Uterus (tissue), 4 donors: Measurements from ENCODE around the gene NPW. TPM values are rescaled to one million over a fixed set of nuclear protein-coding genes. Genes with fewer than 3 reads are reported as not detected.

Source experiments
- DNase-seq, 2 donors: peaks; one replicate each; pipeline ENCODE4 v3.0.0-alpha.2; 2019 to 2020
- H3K27ac ChIP-seq, 2 donors: fragments of 200-600 bp; sonication (generic); 1 replicate in 1 of 2; 2 replicates in 1 of 2; pipeline ENCODE4 v1.5.1; 2016 to 2018
- H3K27me3 ChIP-seq, 2 donors: fragments of 200-600 bp; sonication (generic); one replicate each; pipeline ENCODE4 v1.5.1; 2018 to 2019; ENCODE audit warnings: control low read depth in 1 of 2
- H3K36me3 ChIP-seq, 2 donors: fragments of 200-600 bp; sonication (generic); one replicate each; pipeline ENCODE4 v1.5.1; 2019; ENCODE audit warnings: control low read depth in 1 of 2
- H3K4me1 ChIP-seq, 2 donors: fragments of 200-600 bp; sonication (generic); one replicate each; pipeline ENCODE4 v1.5.1; 2018 to 2019; ENCODE audit warnings: control low read depth in 1 of 2
- H3K4me3 ChIP-seq, 2 donors: fragments of 200-600 bp; sonication (generic); 1 replicate in 1 of 2; 2 replicates in 1 of 2; pipeline ENCODE4 v1.5.1; 2018 to 2019; ENCODE audit warnings: mild to moderate bottlenecking in 1 of 2
- H3K9me3 ChIP-seq, 2 donors: fragments of 200-600 bp; sonication (generic); one replicate each; pipeline ENCODE4 v1.5.1; 2019; ENCODE audit warnings: control low read depth in 1 of 2
- CTCF ChIP-seq, 4 experiments: fragments of 200-600 bp in 2 of 4; fragments of 450-650 bp in 2 of 4; sonication (generic) in 2 of 4; IDR thresholded peaks; one replicate each; pipeline ENCODE4 v1.5.1; 2016 to 2019; ENCODE audit warnings: antibody characterized with exemption in 4 of 4, mild to moderate bottlenecking in 2 of 4, moderate library complexity in 1 of 4
- POLR2A ChIP-seq, 2 donors: fragments of 450-650 bp; IDR thresholded peaks; one replicate each; pipeline ENCODE4 v1.6.1; 2016; ENCODE audit warnings: antibody characterized with exemption in 2 of 2, mild to moderate bottlenecking in 1 of 2, moderate library complexity in 1 of 2
- intact Hi-C: fragments of 100-400 bp; cut with DNase I; formaldehyde crosslinking; loops from one replicate; pipeline ENCODE4 v1.15.1; 2023; ENCODE audit warnings: low total_unique reads
- total RNA-seq, 4 donors: library from RNA; depleted of rRNA in 3 of 4; stranded (reverse); fragments of >200 nt in 3 of 4; gene quantifications; one replicate each; pipeline versions ENCODE4 v1.1.0 to v1.2.4, GENCODE V29; 2014 to 2023
- donor health status: DM: yes; HTN: yes; CAD: no.

NPW gene
- total RNA-seq, 4 donors from 2014 or later, result 1.5 TPM; not detected in 3

DNA sequence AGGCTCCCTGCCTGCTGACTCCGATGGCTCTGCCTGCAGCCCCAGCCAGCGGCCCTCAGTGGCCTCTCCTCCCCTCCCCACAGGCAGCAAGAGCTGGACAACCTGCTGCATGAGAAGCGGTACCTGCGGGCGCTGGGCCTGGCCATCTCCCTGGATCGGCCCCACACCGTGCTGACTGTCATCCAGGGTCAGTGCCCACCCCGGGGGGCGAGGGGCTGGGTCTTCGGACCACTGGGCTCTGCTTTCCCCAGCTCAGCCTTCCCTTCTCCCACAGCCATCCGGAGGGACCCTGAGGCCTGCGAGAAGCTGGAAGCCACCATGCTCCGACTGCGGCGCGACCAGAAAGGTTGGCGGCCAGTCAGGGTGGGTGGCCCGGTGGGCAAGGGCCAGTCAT, 41.7 kb upstream of the NPW start:
- Histone ChIP-seq H3K27ac (no peak overlapping the region), H3K9me3 (no peaks in the 10 kb centered on the region), H3K4me3 (no peak overlapping the region), H3K36me3 (no peaks in the 10 kb centered on the region), H3K4me1 (peaks cover 0 to 6% of the 10 kb centered on the region in 2 donors), H3K27me3 (peaks cover 0 to 14% of the 10 kb centered on the region in 2 donors)
- intact Hi-C loops, result no loop called here
- no peak for TF ChIP-seq CTCF (IDR thresholded peaks at IDR 0.05)
- TF ChIP-seq POLR2A (IDR thresholded peaks at IDR 0.05), result no peak
- no peak for DNase-seq

- TF ChIP-seq POLR2A (IDR thresholded peaks at IDR 0.05) (no peak), CTCF (IDR thresholded peaks at IDR 0.05) (no peak)
- DNase-seq, result no peak
- Histone ChIP-seq H3K27ac (no peak overlapping the region), H3K36me3 (no peaks in the 10 kb centered on the region), H3K9me3 (no peaks in the 10 kb centered on the region), H3K4me3 (no peak overlapping the region), H3K4me1 (no peaks in the 10 kb centered on the region), H3K27me3 (peaks cover 0 to 14% of the 10 kb centered on the region in 2 donors)
- intact Hi-C loops, result no loop called here
Observed at GRCh38 chr16:1978476-1979120, 41.0 kb upstream of the NPW start.

DNA sequence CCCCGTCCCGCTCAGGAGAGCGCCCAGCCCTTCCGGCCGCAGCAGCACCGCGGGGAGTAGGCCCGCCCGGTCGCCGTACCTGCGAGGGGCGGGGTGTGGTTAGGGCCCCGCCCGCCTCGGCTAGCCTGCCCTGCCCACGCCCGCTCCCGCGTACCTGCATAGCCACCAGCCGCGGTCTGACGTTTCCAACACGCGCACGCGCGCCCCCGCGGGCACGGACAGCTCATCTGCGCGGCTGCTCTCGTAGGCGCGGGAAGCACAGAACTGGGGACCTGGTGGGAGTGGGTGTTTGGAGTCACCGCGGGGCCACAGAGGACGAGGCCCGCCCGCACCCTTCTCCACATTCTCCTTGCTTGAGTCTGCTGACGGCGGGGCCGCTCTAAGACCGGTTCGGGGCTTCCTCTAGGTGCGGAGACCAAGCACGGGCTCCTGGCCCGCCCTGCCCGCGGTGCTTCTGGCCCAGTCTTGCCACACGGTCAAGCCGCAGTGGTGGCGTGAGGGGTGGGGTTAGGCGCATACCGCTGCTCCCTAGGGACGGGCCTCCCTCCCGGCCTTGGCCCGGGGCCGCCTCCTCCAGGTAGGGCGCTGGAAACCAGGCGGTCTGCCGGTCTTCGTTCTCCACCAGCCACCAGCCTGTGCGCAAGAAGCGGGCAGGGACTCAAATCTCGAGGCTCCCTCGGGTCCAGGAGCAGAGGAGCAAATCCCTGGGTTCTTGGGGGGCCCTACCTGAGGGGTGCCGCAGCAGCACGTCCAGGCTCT, 40.1 kb upstream of the NPW start:
- no peak for DNase-seq
- peaks cover 0 to 14% of the 10 kb centered on the region in 2 donors for H3K27me3 ChIP-seq
- H3K4me3 ChIP-seq, result no peak overlapping the region
- TF ChIP-seq POLR2A (IDR thresholded peaks at IDR 0.05), result no peak
- no peak for TF ChIP-seq CTCF (IDR thresholded peaks at IDR 0.05)
- intact Hi-C loops, result no loop called here
- H3K4me1 ChIP-seq, result no peaks in the 10 kb centered on the region
- H3K9me3 ChIP-seq, result no peaks in the 10 kb centered on the region
- no peaks in the 10 kb centered on the region for H3K36me3 ChIP-seq
- no peak overlapping the region for H3K27ac ChIP-seq

DNA sequence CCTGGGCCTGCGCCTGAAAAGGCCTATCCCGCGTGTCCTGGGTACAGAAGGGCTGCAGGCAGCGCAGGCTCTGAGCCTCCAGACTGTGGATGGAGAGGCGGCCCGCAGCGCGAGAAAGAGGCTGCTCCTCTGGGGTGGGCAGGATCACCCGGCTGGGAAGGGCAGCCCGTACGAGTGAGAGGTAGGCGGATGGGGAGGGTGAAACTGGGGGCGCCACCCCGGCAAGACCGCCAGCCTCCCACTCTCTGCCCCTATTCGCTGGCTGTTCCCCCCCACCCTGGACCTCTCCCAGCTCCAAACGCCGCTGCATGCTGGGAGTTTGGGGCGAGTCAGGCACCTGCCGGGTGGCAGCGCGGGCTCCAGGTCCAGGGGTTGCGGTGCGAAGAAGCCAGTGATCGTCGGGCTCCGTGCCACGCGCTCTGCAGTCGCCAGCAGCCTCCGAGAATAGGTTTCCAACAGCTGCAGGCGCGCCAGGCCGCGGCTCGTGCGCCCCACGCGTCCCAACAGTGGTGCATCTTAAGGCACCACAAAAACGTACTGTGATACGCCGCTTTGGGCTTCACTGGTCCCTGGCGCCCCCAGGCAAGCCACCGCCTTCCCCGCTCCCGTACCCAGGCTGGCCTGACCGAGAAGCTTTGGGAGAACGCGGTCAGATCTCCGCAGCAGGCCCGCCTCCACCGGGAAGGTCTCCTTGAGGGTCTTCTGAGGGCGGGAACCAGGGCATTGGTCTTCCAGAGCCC, 39.4 kb upstream of the NPW start:
- DNase-seq, result no peak
- TF ChIP-seq POLR2A (IDR thresholded peaks at IDR 0.05), result no peak
- TF ChIP-seq CTCF (IDR thresholded peaks at IDR 0.05), result no peak
- peaks cover 0 to 14% of the 10 kb centered on the region in 2 donors for H3K27me3 ChIP-seq
- peaks cover 0 to 6% of the 10 kb centered on the region in 2 donors for H3K4me1 ChIP-seq
- H3K4me3 ChIP-seq, result no peak overlapping the region
- intact Hi-C loops, result no loop called here
- H3K9me3 ChIP-seq, result no peaks in the 10 kb centered on the region
- H3K36me3 ChIP-seq, result no peaks in the 10 kb centered on the region
- no peak overlapping the region for H3K27ac ChIP-seq

DNA sequence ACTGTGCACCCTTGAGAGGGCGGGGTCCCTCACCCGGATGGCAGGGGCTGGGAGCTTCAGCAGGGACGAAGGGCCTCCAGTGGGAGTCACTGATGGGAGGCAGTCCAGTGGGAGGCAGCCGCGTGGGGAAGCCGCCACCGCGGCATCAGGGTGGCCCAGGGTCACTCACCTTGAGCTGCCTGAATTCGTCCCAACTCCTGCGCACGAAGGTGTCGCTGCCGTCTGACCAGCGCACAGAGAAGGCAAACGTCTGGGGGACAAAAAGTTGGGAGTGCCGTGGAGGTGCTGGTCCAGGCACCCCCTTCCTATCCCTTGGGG, 38.9 kb upstream of the NPW start:
- H3K4me1 ChIP-seq, result peaks cover 0 to 8% of the 10 kb centered on the region in 2 donors
- DNase-seq, result no peak

More for the DNA sequence above, 38.9 kb upstream of the NPW start:
- H3K27me3 ChIP-seq, result peaks cover 0 to 14% of the 10 kb centered on the region in 2 donors
- H3K27ac ChIP-seq, result no peak overlapping the region
- H3K36me3 ChIP-seq, result no peaks in the 10 kb centered on the region
- no peak overlapping the region for H3K4me3 ChIP-seq
- no peaks in the 10 kb centered on the region for H3K9me3 ChIP-seq
- TF ChIP-seq POLR2A (IDR thresholded peaks at IDR 0.05), result no peak
- TF ChIP-seq CTCF (IDR thresholded peaks at IDR 0.05), result no peak
- intact Hi-C loops, result no loop called here
